Smooth muscle cell (in vitro differentiated cells): ENCODE data around the gene TAF6L. TPM values are rescaled to one million over a fixed set of nuclear protein-coding genes. Genes with fewer than 3 reads are reported as not detected.
A peak's percentile ranks its signal among the peaks of the same experiment; 100 is the strongest.

Source experiments
- DNase-seq: peaks from one replicate; lab custom pipeline; 2025; ENCODE audit not compliant: unreplicated experiment; lab: John Stamatoyannopoulos, UW
- H2AFZ ChIP-seq: fragments of 200-600 bp; sonication (generic); 2 replicates; pipeline ENCODE4 v1.6.0; 2016; ENCODE audit warnings: antibody characterized with exemption, low read depth, mild to moderate bottlenecking
- H3F3A ChIP-seq: fragments of 200-600 bp; sonication (generic); 2 replicates; pipeline ENCODE4 v1.6.0; 2017; ENCODE audit warnings: antibody characterized with exemption, low read depth
- H3K27ac ChIP-seq: fragments of 200-600 bp; sonication (generic); 2 replicates; pipeline ENCODE4 v1.5.1; 2016; ENCODE audit warnings: low read depth, mild to moderate bottlenecking
- H3K27me3 ChIP-seq: fragments of 200-600 bp; sonication (generic); 2 replicates; pipeline ENCODE4 v1.6.1; 2016; ENCODE audit warnings: low read depth, mild to moderate bottlenecking
- H3K36me3 ChIP-seq: fragments of 200-600 bp; sonication (generic); 2 replicates; pipeline ENCODE4 v1.5.1; 2016; ENCODE audit warnings: low read depth
- H3K4me1 ChIP-seq: fragments of 200-600 bp; sonication (generic); 2 replicates; pipeline ENCODE4 v1.5.1; 2016; ENCODE audit warnings: low read depth
- H3K4me2 ChIP-seq: fragments of 200-600 bp; sonication (generic); 2 replicates; pipeline ENCODE4 v1.6.0; 2016; ENCODE audit warnings: mild to moderate bottlenecking
- H3K4me3 ChIP-seq: fragments of 200-600 bp; sonication (generic); 2 replicates; pipeline ENCODE4 v1.5.1; 2016; ENCODE audit warnings: mild to moderate bottlenecking
- H3K79me2 ChIP-seq: fragments of 200-600 bp; sonication (generic); 2 replicates; pipeline ENCODE4 v1.6.0; 2016; ENCODE audit warnings: low read depth, mild to moderate bottlenecking
- H3K9ac ChIP-seq: fragments of 200-600 bp; sonication (generic); 2 replicates; pipeline ENCODE4 v1.6.0; 2016; ENCODE audit warnings: low read depth
- H3K9me3 ChIP-seq: fragments of 200-600 bp; sonication (generic); replicated peaks from 2 replicates; pipeline ENCODE4 v1.5.1; 2016; ENCODE audit warnings: low read depth
- H4K20me1 ChIP-seq: fragments of 200-600 bp; sonication (generic); 2 replicates; pipeline ENCODE4 v1.6.0; 2016; ENCODE audit warnings: low read depth
- WGBS: methylation state at CpG from one replicate; pipeline ENCODE4 v1.1.7; 2016; ENCODE audit warnings: low lambda C conversion rate; 5-methylcytosine and 5-hydroxymethylcytosine counted together
- polyA plus RNA-seq: library from polyadenylated mRNA; unstranded; fragments of >200 nt; fragmentation: Nextera tagmentation; extraction: Ambion mirVana; gene quantifications from 2 replicates; pipeline ENCODE4 v1.2.1, GENCODE V29; 2016
- total RNA-seq: library from RNA; depleted of rRNA; stranded (reverse); fragments of >200 nt; gene quantifications from 2 replicates; pipeline ENCODE4 v1.2.3, GENCODE V29; 2014
- TF ChIP-seq, protein P1 (sequence below): fragments of 200-600 bp; sonication (generic); IDR thresholded peaks from 2 replicates; pipeline ENCODE4 v1.5.1; 2017; ENCODE audit warnings: borderline replicate concordance, mild to moderate bottlenecking, antibody characterized with exemption; ENCODE audit not compliant: insufficient read depth, poor library complexity, severe bottlenecking

The TAF6L gene
- total and polyA plus RNA-seq, 2 experiments from 2014 or later: 11.9 to 18.6 TPM

DNA sequence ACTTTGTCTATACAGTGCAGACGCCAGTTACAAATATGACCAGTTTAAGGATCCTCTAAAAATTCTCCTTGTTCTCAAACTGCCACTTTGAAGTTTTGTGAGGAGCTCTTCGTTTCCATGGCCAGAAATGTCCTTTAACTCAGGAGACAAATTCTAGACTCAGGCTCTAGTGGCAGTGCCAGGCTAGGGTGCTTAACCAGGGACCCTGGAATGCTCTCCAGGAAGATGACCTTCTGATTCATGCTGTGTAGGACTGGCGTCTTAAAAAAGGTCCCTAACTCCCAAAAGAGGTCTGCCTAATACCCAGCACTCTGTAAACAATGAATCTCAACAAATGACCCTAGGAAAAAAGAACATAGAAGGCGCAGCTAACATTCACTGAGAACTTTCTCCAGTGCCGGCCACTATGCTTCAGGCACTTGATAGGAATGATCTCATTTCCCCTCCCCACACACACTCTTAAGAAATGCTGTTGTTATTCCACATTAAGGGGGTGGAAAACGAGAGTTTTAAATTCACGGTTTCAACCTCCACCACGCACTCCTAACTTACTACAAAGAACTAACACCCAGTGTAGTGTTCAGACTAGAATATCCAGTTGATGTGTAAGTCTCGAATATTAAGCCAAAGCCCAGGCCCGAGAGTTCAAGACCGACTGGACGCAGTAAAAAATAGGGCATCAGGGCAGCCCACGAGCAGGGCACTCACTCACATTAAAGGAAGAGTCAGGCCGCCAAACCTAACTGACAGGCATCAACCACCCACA is 33.3 kb downstream of the TAF6L start:
- H3K4me1 ChIP-seq: peaks cover 18% of the 10 kb centered on the region
- WGBS: 11% methylated on average over 14 of the region's 14 CpGs
- DNase-seq: no peak
- H3K4me3 ChIP-seq: peak overlapping the region; percentile 97
- peak overlapping the region; percentile 91 for H3K27ac ChIP-seq
- peak overlapping the region; percentile 93 for H3K4me2 ChIP-seq
- H4K20me1 ChIP-seq: peaks cover 32% of the 10 kb centered on the region
- H3K79me2 ChIP-seq: peaks cover 33% of the 10 kb centered on the region
- peak overlapping the region; percentile 94 for H3K9ac ChIP-seq
- no peaks in the 10 kb centered on the region for H3K27me3 ChIP-seq
- H2AFZ ChIP-seq: no peak overlapping the region
- H3K36me3 ChIP-seq: peaks cover 12% of the 10 kb centered on the region
- TF ChIP-seq, protein P1, sequence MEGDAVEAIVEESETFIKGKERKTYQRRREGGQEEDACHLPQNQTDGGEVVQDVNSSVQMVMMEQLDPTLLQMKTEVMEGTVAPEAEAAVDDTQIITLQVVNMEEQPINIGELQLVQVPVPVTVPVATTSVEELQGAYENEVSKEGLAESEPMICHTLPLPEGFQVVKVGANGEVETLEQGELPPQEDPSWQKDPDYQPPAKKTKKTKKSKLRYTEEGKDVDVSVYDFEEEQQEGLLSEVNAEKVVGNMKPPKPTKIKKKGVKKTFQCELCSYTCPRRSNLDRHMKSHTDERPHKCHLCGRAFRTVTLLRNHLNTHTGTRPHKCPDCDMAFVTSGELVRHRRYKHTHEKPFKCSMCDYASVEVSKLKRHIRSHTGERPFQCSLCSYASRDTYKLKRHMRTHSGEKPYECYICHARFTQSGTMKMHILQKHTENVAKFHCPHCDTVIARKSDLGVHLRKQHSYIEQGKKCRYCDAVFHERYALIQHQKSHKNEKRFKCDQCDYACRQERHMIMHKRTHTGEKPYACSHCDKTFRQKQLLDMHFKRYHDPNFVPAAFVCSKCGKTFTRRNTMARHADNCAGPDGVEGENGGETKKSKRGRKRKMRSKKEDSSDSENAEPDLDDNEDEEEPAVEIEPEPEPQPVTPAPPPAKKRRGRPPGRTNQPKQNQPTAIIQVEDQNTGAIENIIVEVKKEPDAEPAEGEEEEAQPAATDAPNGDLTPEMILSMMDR: no peak
- H3F3A ChIP-seq: peaks cover 30% of the 10 kb centered on the region
- no peaks in the 10 kb centered on the region for H3K9me3 ChIP-seq

DNA sequence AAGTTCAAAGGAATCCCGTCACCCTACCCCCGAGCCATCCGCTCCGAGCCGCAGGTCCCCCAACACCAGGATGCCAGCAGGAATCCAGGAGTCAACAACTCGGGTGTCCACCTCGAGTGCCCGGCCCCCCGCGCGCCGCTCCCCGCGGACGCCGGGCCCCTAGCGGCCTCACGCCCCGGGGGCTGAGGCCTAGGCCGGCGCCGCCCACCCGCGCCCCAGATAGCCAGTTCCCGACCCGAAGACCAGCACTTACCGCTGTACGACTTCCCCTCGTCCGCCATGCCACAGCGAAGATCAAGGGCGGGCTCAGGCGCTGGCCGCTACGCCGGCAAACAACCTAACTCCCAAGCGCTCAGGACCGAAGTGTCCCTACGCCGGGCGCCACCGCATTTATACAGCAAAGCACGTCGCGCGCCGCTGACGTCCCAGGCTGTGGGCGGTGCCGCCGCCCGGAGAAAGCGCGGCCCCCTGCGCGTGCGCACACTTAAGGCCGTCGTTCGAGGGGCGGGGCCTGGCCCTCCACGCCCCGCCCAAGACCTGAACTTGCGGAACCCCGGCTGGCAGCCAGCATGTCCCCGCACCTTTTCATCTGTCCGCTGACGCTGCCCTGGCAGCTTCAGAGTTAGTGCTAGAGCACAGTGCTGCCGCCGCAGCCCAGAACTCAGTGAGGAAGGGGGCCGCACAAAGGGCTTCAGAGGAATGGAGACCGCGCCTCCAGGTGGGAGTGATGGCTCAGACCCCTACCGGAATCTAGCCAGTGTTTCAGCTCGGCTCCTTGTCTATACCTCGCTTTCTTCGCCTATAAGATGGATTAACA is 34.1 kb downstream of the TAF6L start, which contains the start of gene NXF1:
Gene NXF1, minus strand, starts transcription at position 365 of the 817 bp plus-strand sequence. Its CDS starts 84 bp downstream, at position 281.
- Histone ChIP-seq H3K27ac (peak within 1 kb of the TSS; percentile 91), H3K4me2 (peak within 1 kb of the TSS; percentile 93), H2AFZ (no peak within 1 kb of the TSS), H3K9ac (peak within 1 kb of the TSS; percentile 94), H3K36me3 (peaks cover 6% of the 10 kb centered on the region), H3K27me3 (no peaks in the 10 kb centered on the region), H3K79me2 (peaks cover 33% of the 10 kb centered on the region), H3K4me1 (peaks cover 18% of the 10 kb centered on the region), H4K20me1 (peaks cover 32% of the 10 kb centered on the region), H3K9me3 (no peaks in the 10 kb centered on the region), H3K4me3 (peak within 1 kb of the TSS; percentile 97), H3F3A (peaks cover 30% of the 10 kb centered on the region)
- 1% methylated on average over 61 of the region's 77 CpGs for WGBS
- DNase-seq: peak; percentile 90
- TF ChIP-seq, protein P1: peak; percentile 9

DNA sequence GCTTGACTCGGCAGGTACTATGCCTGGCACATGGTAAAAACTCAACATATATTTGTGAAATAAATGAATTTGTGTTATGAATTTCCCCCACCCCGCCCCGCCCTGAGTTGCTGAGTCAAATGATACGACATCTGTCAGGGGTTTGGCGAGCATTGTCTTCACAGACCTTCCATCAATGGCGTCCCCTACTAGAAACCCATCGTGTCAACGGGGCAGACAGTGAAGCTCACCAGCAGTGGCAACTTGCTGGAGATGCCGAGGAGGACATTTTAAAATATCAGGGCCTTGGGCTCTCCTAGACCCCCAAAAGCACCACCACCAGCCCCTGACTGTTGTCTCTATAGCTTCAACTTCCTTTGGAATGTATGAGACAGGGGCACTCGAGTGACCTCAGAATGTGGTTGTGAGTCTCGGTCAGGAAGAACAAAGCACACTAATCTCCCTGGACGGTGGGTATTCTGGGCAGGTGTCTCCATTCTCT is 34.8 kb downstream of the TAF6L start:
- H3K36me3 ChIP-seq: peaks cover 6% of the 10 kb centered on the region
- H3K4me3 ChIP-seq: peak overlapping the region; percentile 97
- H3F3A ChIP-seq: peaks cover 30% of the 10 kb centered on the region
- no peaks in the 10 kb centered on the region for H3K27me3 ChIP-seq
- peaks cover 18% of the 10 kb centered on the region for H3K4me1 ChIP-seq
- peaks cover 33% of the 10 kb centered on the region for H3K79me2 ChIP-seq
- DNase-seq: no peak
- peak overlapping the region; percentile 55 for H3K9ac ChIP-seq
- H3K9me3 ChIP-seq: no peaks in the 10 kb centered on the region
- H4K20me1 ChIP-seq: peaks cover 32% of the 10 kb centered on the region
- peak overlapping the region; percentile 93 for H3K4me2 ChIP-seq
- WGBS: 33% methylated on average over 12 of the region's 12 CpGs
- TF ChIP-seq, protein P1: no peak
- no peak overlapping the region for H2AFZ ChIP-seq
- H3K27ac ChIP-seq: peak overlapping the region; percentile 82
